ENCODE results near the gene KCNK18. TPM values are rescaled to one million over a fixed set of nuclear protein-coding genes. Genes with fewer than 3 reads are reported as not detected.
A peak's percentile ranks its signal among the peaks of the same experiment; 100 is the strongest.

KCNK18 gene
- total RNA-seq, 2 experiments from 2014 or later = not detected

DNA sequence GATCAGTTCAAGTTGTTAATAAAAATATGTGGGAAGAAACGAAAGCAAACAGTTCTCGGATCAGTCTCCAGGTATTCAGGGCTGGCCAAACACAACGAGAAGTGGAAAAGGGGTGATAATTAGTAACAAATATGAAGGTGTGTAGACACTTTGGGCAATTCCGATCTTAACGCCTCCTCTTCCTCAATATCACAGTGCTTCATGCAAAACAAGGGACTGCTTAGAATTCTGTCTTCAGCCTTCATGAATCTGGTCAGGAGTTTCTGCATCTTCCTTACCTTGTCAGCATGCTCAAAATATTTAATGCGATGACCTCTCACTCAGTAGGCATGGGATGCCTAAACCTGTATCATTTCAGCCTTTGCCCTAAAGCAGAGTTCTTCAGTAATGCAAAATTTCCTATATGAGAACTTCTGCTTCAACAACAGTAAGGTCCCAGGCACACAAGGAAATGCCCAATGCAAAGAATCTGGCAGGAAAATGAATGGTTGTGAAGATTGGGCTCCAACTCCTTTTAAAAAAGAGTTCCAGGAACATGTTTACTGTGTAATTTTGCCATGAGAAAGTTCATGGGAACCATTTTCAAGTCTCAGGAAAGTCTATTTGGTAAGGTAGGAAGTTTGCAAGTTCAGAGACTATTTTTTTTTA is 35.8 kb upstream of the KCNK18 start:
- Mint-ChIP-seq H3K27ac (no peak overlapping the region), H3K9me3 (no peaks in the 10 kb centered on the region), H3K27me3 (peaks cover 88% of the 10 kb centered on the region), H3K4me1 (ENCODE audit: low read depth) (peaks cover 27% of the 10 kb centered on the region), H3K4me3 (no peak overlapping the region), H3K36me3 (ENCODE audit: low read depth) (no peaks in the 10 kb centered on the region)
- H3K9me3 ChIP-seq (ENCODE audit: control insufficient read depth in 1 of 2, insufficient read depth in 1 of 2, low read length in 2 of 2) = peaks cover 0 to 25% of the 10 kb centered on the region in 2 experiments
- intact Hi-C loops (cut with DNase I, micrococcal nuclease) = no loop called here
- peaks cover 63 to 91% of the 10 kb centered on the region in 2 experiments for H3K27me3 ChIP-seq (ENCODE audit: control insufficient read depth in 1 of 2, insufficient read depth in 2 of 2, low read length in 2 of 2)
- H3K36me3 ChIP-seq (ENCODE audit: insufficient read depth, low read length) = no peaks in the 10 kb centered on the region
- peaks cover 32% of the 10 kb centered on the region for H3K4me1 ChIP-seq (ENCODE audit: insufficient read depth, low read length)
- no peak overlapping the region for H3K27ac ChIP-seq (ENCODE audit: low read depth in 1 of 2, low read length in 2 of 2)
- CTCF ChIA-PET = no interaction called here
- no peak for ATAC-seq (ENCODE audit: poor library complexity)
- POLR2A ChIA-PET = no interaction called here
- DNase-seq = no peak
- no peak overlapping the region for H3K4me3 ChIP-seq (ENCODE audit: low read length)
- no peak for TF ChIP-seq CTCF (IDR thresholded peaks at IDR 0.05)

DNA sequence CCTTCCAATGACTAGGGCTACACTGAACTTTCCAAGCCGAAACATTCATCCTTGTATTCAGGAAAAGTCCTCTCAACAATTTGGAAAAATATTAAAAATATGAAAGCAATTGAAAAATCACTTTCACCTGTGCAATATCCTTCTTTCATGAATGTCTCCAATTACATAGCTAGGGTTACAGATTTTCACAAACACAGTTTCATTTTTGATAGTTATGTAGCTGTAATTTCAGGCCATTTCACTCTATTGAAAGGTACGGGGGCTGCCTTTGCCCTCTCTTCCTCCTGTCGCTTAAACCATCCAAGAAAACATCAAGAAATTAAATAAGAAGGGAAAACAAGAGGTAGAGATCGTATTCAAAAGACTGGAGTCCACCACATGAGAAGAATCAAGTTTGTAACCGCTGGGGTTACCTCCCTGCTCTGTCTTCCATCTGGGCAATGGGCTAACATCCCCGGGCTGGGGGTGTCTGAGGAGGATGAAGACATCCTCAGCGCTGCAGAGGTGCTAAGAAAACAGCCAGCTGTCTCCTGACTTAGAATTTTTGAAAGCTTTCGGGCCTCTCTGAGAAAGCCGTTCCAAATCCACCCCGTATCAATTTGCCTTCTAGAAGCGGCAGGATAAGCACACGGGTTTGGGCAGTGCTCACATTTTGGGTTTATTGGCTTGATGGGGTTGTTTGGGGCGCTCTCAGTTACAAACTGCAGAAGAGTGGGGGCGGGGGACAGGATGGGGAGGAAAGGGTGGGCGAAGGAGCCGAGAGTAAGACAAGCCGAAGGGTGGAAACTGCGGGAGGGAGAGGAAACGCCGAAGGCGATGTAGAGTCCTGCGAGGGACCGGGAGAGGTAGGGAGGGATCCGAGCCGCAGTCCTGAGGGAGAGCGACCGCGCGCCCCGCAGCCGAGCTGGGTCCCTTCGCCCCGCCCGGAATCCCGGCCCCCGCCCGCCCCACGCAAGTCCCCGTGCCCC is 34.9 kb upstream of the KCNK18 start:
- H3K4me1 ChIP-seq (ENCODE audit: insufficient read depth, low read length) = peaks cover 40% of the 10 kb centered on the region
- CTCF ChIA-PET = no interaction called here
- H3K4me3 ChIP-seq (ENCODE audit: low read length) = no peak overlapping the region
- no peak for TF ChIP-seq CTCF (IDR thresholded peaks at IDR 0.05)
- H3K4me3 Mint-ChIP-seq = peak overlapping the region; percentile 53
- intact Hi-C loops (cut with DNase I, micrococcal nuclease) = no loop called here
- no peaks in the 10 kb centered on the region for H3K36me3 Mint-ChIP-seq (ENCODE audit: low read depth)
- H3K9me3 Mint-ChIP-seq = no peaks in the 10 kb centered on the region
- no peaks in the 10 kb centered on the region for H3K36me3 ChIP-seq (ENCODE audit: insufficient read depth, low read length)
- peaks cover 35% of the 10 kb centered on the region for H3K4me1 Mint-ChIP-seq (ENCODE audit: low read depth)
- DNase-seq (no peak), ATAC-seq (ENCODE audit: poor library complexity) (no peak)
- POLR2A ChIA-PET = no interaction called here
- H3K27me3 ChIP-seq (ENCODE audit: control insufficient read depth in 1 of 2, insufficient read depth in 2 of 2, low read length in 2 of 2) = peaks cover 67 to 95% of the 10 kb centered on the region in 2 experiments
- no peak overlapping the region for H3K27ac ChIP-seq (ENCODE audit: low read depth in 1 of 2, low read length in 2 of 2)
- peaks cover 0 to 33% of the 10 kb centered on the region in 2 experiments for H3K9me3 ChIP-seq (ENCODE audit: control insufficient read depth in 1 of 2, insufficient read depth in 1 of 2, low read length in 2 of 2)
- H3K27ac Mint-ChIP-seq = no peak overlapping the region
- peaks cover 88% of the 10 kb centered on the region for H3K27me3 Mint-ChIP-seq

- peaks cover 50% of the 10 kb centered on the region for H3K4me1 ChIP-seq (ENCODE audit: insufficient read depth, low read length)
- Mint-ChIP-seq H3K27me3 (peaks cover 87% of the 10 kb centered on the region), H3K27ac (no peak overlapping the region), H3K4me3 (no peak overlapping the region), H3K9me3 (no peaks in the 10 kb centered on the region), H3K4me1 (ENCODE audit: low read depth) (peaks cover 36% of the 10 kb centered on the region), H3K36me3 (ENCODE audit: low read depth) (no peaks in the 10 kb centered on the region)
- TF ChIP-seq CTCF (IDR thresholded peaks at IDR 0.05) = no peak
- no peak overlapping the region for H3K27ac ChIP-seq (ENCODE audit: low read depth in 1 of 2, low read length in 2 of 2)
- H3K36me3 ChIP-seq (ENCODE audit: insufficient read depth, low read length) = no peaks in the 10 kb centered on the region
- peaks cover 0 to 41% of the 10 kb centered on the region in 2 experiments for H3K9me3 ChIP-seq (ENCODE audit: control insufficient read depth in 1 of 2, insufficient read depth in 1 of 2, low read length in 2 of 2)
- DNase-seq (peak in 1 of 14 experiments; percentile 11), ATAC-seq (ENCODE audit: poor library complexity) (no peak)
- CTCF ChIA-PET = no interaction called here
- H3K4me3 ChIP-seq (ENCODE audit: low read length) = no peak overlapping the region
- intact Hi-C loops (cut with DNase I, micrococcal nuclease) = no loop called here
- peaks cover 73 to 95% of the 10 kb centered on the region in 2 experiments for H3K27me3 ChIP-seq (ENCODE audit: control insufficient read depth in 1 of 2, insufficient read depth in 2 of 2, low read length in 2 of 2)
- POLR2A ChIA-PET = no interaction called here
Measured at GRCh38 chr10:117163061-117163953, 34.0 kb upstream of the KCNK18 start.
